ENCODE measurements around the gene DIP2A. TPM values are rescaled to one million over a fixed set of nuclear protein-coding genes. Genes with fewer than 3 reads are reported as not detected.
"Not testable (repeated sequence)": the region's sequence is repeated elsewhere in the genome, so short reads cannot be mapped to it uniquely, and the experiment has no call there.

DIP2A gene
- total RNA-seq, 1 experiment from 2014 or later = 29.4 TPM

- not testable (repeated sequence) for H3K9me2 ChIP-seq (replicated peaks; ENCODE audit: insufficient read depth, low read length); H3K4me1 ChIP-seq (ENCODE audit: low read length); H3K4me3 ChIP-seq (ENCODE audit: low read length); H3K27me3 ChIP-seq (ENCODE audit: low read length); DNase-seq; H3K4me2 ChIP-seq (ENCODE audit: low read depth, low read length, poor library complexity, severe bottlenecking); H3K9me3 ChIP-seq (ENCODE audit: low read length); H3K9ac ChIP-seq (ENCODE audit: low read length); H4K20me1 ChIP-seq (ENCODE audit: insufficient read depth, low read depth, low read length); H3K36me3 ChIP-seq (ENCODE audit: insufficient read depth, low read length); H3K27ac ChIP-seq (ENCODE audit: low read length); H2AFZ ChIP-seq (ENCODE audit: low read length)
- H3K79me2 ChIP-seq (ENCODE audit: low read length) = peaks cover 22% of the 10 kb centered on the region
Observed at GRCh38 chr21:46527393-46527792, 68.7 kb downstream of the DIP2A start.

GRCh38 chr21:46527801-46528200 is 69.1 kb downstream of the DIP2A start:
- peaks cover 9% of the 10 kb centered on the region for H3K4me1 ChIP-seq (ENCODE audit: low read length)
- no peaks in the 10 kb centered on the region for H3K9me3 ChIP-seq (ENCODE audit: low read length)
- no peak overlapping the region for H3K4me2 ChIP-seq (ENCODE audit: low read depth, low read length, poor library complexity, severe bottlenecking)
- no peak overlapping the region for H2AFZ ChIP-seq (ENCODE audit: low read length)
- H4K20me1 ChIP-seq (ENCODE audit: insufficient read depth, low read depth, low read length) = no peaks in the 10 kb centered on the region
- H3K27ac ChIP-seq (ENCODE audit: low read length) = no peak overlapping the region
- 0 out of 2 replicates have a peak, but pooled peaks cover under 1% of the 10 kb centered on the region for H3K36me3 ChIP-seq (ENCODE audit: insufficient read depth, low read length)
- H3K27me3 ChIP-seq (ENCODE audit: low read length) = no peaks in the 10 kb centered on the region
- no peak overlapping the region for H3K4me3 ChIP-seq (ENCODE audit: low read length)
- no peak overlapping the region for H3K9ac ChIP-seq (ENCODE audit: low read length)
- no peak for DNase-seq
- peaks cover 22% of the 10 kb centered on the region for H3K79me2 ChIP-seq (ENCODE audit: low read length)
- H3K9me2 ChIP-seq (replicated peaks; ENCODE audit: insufficient read depth, low read length) = no peaks in the 10 kb centered on the region

- Histone ChIP-seq H3K79me2 (ENCODE audit: low read length) (peaks cover 6% of the 10 kb centered on the region), H3K27ac (ENCODE audit: low read length) (no peak overlapping the region), H3K4me2 (ENCODE audit: low read depth, low read length, poor library complexity, severe bottlenecking) (no peak overlapping the region), H3K9me3 (ENCODE audit: low read length) (no peaks in the 10 kb centered on the region), H3K9ac (ENCODE audit: low read length) (no peak overlapping the region), H2AFZ (ENCODE audit: low read length) (no peak overlapping the region), H3K4me3 (ENCODE audit: low read length) (no peak overlapping the region), H4K20me1 (ENCODE audit: insufficient read depth, low read depth, low read length) (no peaks in the 10 kb centered on the region), H3K36me3 (ENCODE audit: insufficient read depth, low read length) (peaks cover 6% of the 10 kb centered on the region; the same call in 1 of the 2 replicates), H3K4me1 (ENCODE audit: low read length) (no peaks in the 10 kb centered on the region), H3K9me2 (replicated peaks; ENCODE audit: insufficient read depth, low read length) (no peaks in the 10 kb centered on the region), H3K27me3 (ENCODE audit: low read length) (no peaks in the 10 kb centered on the region)
- DNase-seq = no peak
Observed at GRCh38 chr21:46532080-46532479, 73.4 kb downstream of the DIP2A start.

GRCh38 chr21:46537026-46537425 is 78.3 kb downstream of the DIP2A start:
- Histone ChIP-seq H4K20me1 (ENCODE audit: insufficient read depth, low read depth, low read length) (no peaks in the 10 kb centered on the region), H3K9ac (ENCODE audit: low read length) (no peak overlapping the region), H3K9me3 (ENCODE audit: low read length) (no peaks in the 10 kb centered on the region), H3K27ac (ENCODE audit: low read length) (no peak overlapping the region), H3K79me2 (ENCODE audit: low read length) (no peaks in the 10 kb centered on the region), H3K36me3 (ENCODE audit: insufficient read depth, low read length) (peaks cover 14% of the 10 kb centered on the region; the same call in 1 of the 2 replicates), H3K27me3 (ENCODE audit: low read length) (no peaks in the 10 kb centered on the region), H3K4me2 (ENCODE audit: low read depth, low read length, poor library complexity, severe bottlenecking) (no peak overlapping the region), H3K4me1 (ENCODE audit: low read length) (no peaks in the 10 kb centered on the region), H2AFZ (ENCODE audit: low read length) (no peak overlapping the region), H3K9me2 (replicated peaks; ENCODE audit: insufficient read depth, low read length) (no peaks in the 10 kb centered on the region), H3K4me3 (ENCODE audit: low read length) (no peak overlapping the region)
- DNase-seq = no peak

- DNase-seq = no peak
- Histone ChIP-seq H4K20me1 (ENCODE audit: insufficient read depth, low read depth, low read length) (no peaks in the 10 kb centered on the region), H3K36me3 (ENCODE audit: insufficient read depth, low read length) (peaks cover 13% of the 10 kb centered on the region; the same call in 1 of the 2 replicates), H3K9me3 (ENCODE audit: low read length) (no peaks in the 10 kb centered on the region), H3K9me2 (replicated peaks; ENCODE audit: insufficient read depth, low read length) (no peaks in the 10 kb centered on the region), H3K27ac (ENCODE audit: low read length) (no peak overlapping the region), H3K79me2 (ENCODE audit: low read length) (no peaks in the 10 kb centered on the region), H3K4me3 (ENCODE audit: low read length) (no peak overlapping the region), H3K4me2 (ENCODE audit: low read depth, low read length, poor library complexity, severe bottlenecking) (no peak overlapping the region), H3K9ac (ENCODE audit: low read length) (no peak overlapping the region), H2AFZ (ENCODE audit: low read length) (no peak overlapping the region), H3K4me1 (ENCODE audit: low read length) (no peaks in the 10 kb centered on the region), H3K27me3 (ENCODE audit: low read length) (no peaks in the 10 kb centered on the region)
Observed at GRCh38 chr21:46538262-46538661, 79.6 kb downstream of the DIP2A start.

- Histone ChIP-seq H3K36me3 (ENCODE audit: insufficient read depth, low read length) (peaks cover 13% of the 10 kb centered on the region; the same call in 1 of the 2 replicates), H3K9me2 (replicated peaks; ENCODE audit: insufficient read depth, low read length) (no peaks in the 10 kb centered on the region), H4K20me1 (ENCODE audit: insufficient read depth, low read depth, low read length) (no peaks in the 10 kb centered on the region), H3K79me2 (ENCODE audit: low read length) (no peaks in the 10 kb centered on the region), H3K9ac (ENCODE audit: low read length) (no peak overlapping the region), H3K9me3 (ENCODE audit: low read length) (no peaks in the 10 kb centered on the region), H3K4me1 (ENCODE audit: low read length) (no peaks in the 10 kb centered on the region; the same call in 1 of the 2 replicates), H3K4me3 (ENCODE audit: low read length) (no peak overlapping the region), H2AFZ (ENCODE audit: low read length) (no peak overlapping the region), H3K27ac (ENCODE audit: low read length) (no peak overlapping the region), H3K27me3 (ENCODE audit: low read length) (no peaks in the 10 kb centered on the region), H3K4me2 (ENCODE audit: low read depth, low read length, poor library complexity, severe bottlenecking) (no peak overlapping the region)
- DNase-seq = no peak
Observed at GRCh38 chr21:46538851-46539666, 80.4 kb downstream of the DIP2A start.

GRCh38 chr21:46540087-46540710 is 81.5 kb downstream of the DIP2A start:
- H3K9me3 ChIP-seq (ENCODE audit: low read length) = no peaks in the 10 kb centered on the region
- H3K9ac ChIP-seq (ENCODE audit: low read length) = no peak overlapping the region
- H3K4me3 ChIP-seq (ENCODE audit: low read length) = no peak overlapping the region
- H2AFZ ChIP-seq (ENCODE audit: low read length) = no peak overlapping the region
- H3K9me2 ChIP-seq (replicated peaks; ENCODE audit: insufficient read depth, low read length) = no peaks in the 10 kb centered on the region
- no peaks in the 10 kb centered on the region for H4K20me1 ChIP-seq (ENCODE audit: insufficient read depth, low read depth, low read length)
- H3K4me2 ChIP-seq (ENCODE audit: low read depth, low read length, poor library complexity, severe bottlenecking) = no peak overlapping the region
- DNase-seq = no peak
- H3K4me1 ChIP-seq (ENCODE audit: low read length) = peaks cover 2% of the 10 kb centered on the region; the same call in 1 of the 2 replicates
- no peaks in the 10 kb centered on the region for H3K27me3 ChIP-seq (ENCODE audit: low read length)
- H3K27ac ChIP-seq (ENCODE audit: low read length) = no peak overlapping the region
- H3K79me2 ChIP-seq (ENCODE audit: low read length) = no peaks in the 10 kb centered on the region
- H3K36me3 ChIP-seq (ENCODE audit: insufficient read depth, low read length) = peaks cover 13% of the 10 kb centered on the region; the same call in 1 of the 2 replicates

- H3K9ac ChIP-seq (ENCODE audit: low read length) = no peak overlapping the region
- H3K4me2 ChIP-seq (ENCODE audit: low read depth, low read length, poor library complexity, severe bottlenecking) = no peak overlapping the region
- no peaks in the 10 kb centered on the region for H3K9me3 ChIP-seq (ENCODE audit: low read length)
- no peak overlapping the region for H3K4me3 ChIP-seq (ENCODE audit: low read length)
- no peak overlapping the region for H3K27ac ChIP-seq (ENCODE audit: low read length)
- peaks cover 12% of the 10 kb centered on the region; the same call in 1 of the 2 replicates for H3K36me3 ChIP-seq (ENCODE audit: insufficient read depth, low read length)
- no peaks in the 10 kb centered on the region for H4K20me1 ChIP-seq (ENCODE audit: insufficient read depth, low read depth, low read length)
- no peak overlapping the region for H2AFZ ChIP-seq (ENCODE audit: low read length)
- peaks cover 2% of the 10 kb centered on the region; the same call in 1 of the 2 replicates for H3K4me1 ChIP-seq (ENCODE audit: low read length)
- H3K27me3 ChIP-seq (ENCODE audit: low read length) = no peaks in the 10 kb centered on the region
- no peak for DNase-seq
- H3K79me2 ChIP-seq (ENCODE audit: low read length) = no peaks in the 10 kb centered on the region
- no peaks in the 10 kb centered on the region for H3K9me2 ChIP-seq (replicated peaks; ENCODE audit: insufficient read depth, low read length)
Observed at GRCh38 chr21:46542588-46543124, 84.0 kb downstream of the DIP2A start.
